ENCODE measurements around the gene ARHGAP22. TPM values are rescaled to one million over a fixed set of nuclear protein-coding genes. Genes with fewer than 3 reads are reported as not detected.

The ARHGAP22 gene
- polyA plus RNA-seq, 1 of the 3 experiments (the other 2 are of a cell fraction) = 12.4 TPM

DNA sequence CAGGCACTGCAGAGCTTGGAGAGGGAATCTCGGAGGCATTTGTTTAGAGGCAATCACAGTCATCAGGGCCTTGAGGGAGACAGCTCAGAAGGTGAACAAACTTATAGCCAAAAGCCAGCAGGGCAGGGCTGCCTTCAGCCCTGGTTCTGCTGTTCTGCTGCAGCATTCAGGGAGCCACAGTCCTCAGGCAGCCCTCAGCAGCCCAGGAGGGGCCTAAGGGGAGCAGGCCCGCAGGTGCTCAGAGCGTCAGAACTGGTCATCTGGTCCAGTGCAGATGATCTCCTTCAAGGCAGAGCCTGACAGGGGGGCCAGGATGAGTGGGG, 84.7 kb downstream of the ARHGAP22 start:
- ChIA-PET POLR2A (interaction anchor here (0.6 kb wide), 1 partner anchor 44 kb away, joined by 3 read pairs; no protein-coding TSS in a partner anchor), CTCF (interaction anchor here (0.9 to 6.1 kb wide), 5 partner anchors 18 to 157 kb away, joined by 3 to 46 read pairs (median 5); no protein-coding TSS in a partner anchor)
- H3K4me3 ChIP-seq (ENCODE audit: low read depth in 2 of 2, low read length in 1 of 2) = no peak overlapping the region
- peaks cover 89% of the 10 kb centered on the region for H3K79me2 ChIP-seq (ENCODE audit: insufficient read depth)
- H3K27me3 ChIP-seq (ENCODE audit: insufficient read depth) = no peaks in the 10 kb centered on the region
- no peak overlapping the region for H2AFZ ChIP-seq (ENCODE audit: low read depth)
- no peak overlapping the region for H3K4me2 ChIP-seq
- H3K36me3 ChIP-seq (replicated peaks in 1 of 2; ENCODE audit: control insufficient read depth in 1 of 2, insufficient read depth in 2 of 2, low read length in 1 of 2) = peaks cover 0 to 25% of the 10 kb centered on the region in 2 experiments
- H3F3A ChIP-seq (replicated peaks; ENCODE audit: insufficient read depth) = peaks cover 3% of the 10 kb centered on the region
- no peaks in the 10 kb centered on the region for H3K9me2 ChIP-seq
- WGBS (ENCODE audit: low lambda C conversion rate) = 80% methylated on average over 2 of the region's 3 CpGs
- peaks cover 7% of the 10 kb centered on the region; the same call in 1 of the 2 replicates for H3K9me3 ChIP-seq
- H3K27ac ChIP-seq (ENCODE audit: low read depth in 2 of 2, low read length in 1 of 2) = no peak overlapping the region
- peaks cover 15 to 29% of the 10 kb centered on the region in 2 experiments; a peak in 3 of 4 replicates for H3K4me1 ChIP-seq (ENCODE audit: control insufficient read depth in 1 of 2, insufficient read depth in 2 of 2, low read depth in 1 of 2, low read length in 1 of 2)
- H4K20me1 ChIP-seq (ENCODE audit: insufficient read depth) = 0 out of 2 replicates have a peak, but pooled peaks cover 7% of the 10 kb centered on the region
- H3K9ac ChIP-seq = no peak overlapping the region
- TF ChIP-seq, protein P1, sequence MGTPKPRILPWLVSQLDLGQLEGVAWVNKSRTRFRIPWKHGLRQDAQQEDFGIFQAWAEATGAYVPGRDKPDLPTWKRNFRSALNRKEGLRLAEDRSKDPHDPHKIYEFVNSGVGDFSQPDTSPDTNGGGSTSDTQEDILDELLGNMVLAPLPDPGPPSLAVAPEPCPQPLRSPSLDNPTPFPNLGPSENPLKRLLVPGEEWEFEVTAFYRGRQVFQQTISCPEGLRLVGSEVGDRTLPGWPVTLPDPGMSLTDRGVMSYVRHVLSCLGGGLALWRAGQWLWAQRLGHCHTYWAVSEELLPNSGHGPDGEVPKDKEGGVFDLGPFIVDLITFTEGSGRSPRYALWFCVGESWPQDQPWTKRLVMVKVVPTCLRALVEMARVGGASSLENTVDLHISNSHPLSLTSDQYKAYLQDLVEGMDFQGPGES (IDR thresholded peaks at IDR 0.05; ENCODE audit: low read depth, low read length) = no peak
- TF ChIP-seq, protein P2, sequence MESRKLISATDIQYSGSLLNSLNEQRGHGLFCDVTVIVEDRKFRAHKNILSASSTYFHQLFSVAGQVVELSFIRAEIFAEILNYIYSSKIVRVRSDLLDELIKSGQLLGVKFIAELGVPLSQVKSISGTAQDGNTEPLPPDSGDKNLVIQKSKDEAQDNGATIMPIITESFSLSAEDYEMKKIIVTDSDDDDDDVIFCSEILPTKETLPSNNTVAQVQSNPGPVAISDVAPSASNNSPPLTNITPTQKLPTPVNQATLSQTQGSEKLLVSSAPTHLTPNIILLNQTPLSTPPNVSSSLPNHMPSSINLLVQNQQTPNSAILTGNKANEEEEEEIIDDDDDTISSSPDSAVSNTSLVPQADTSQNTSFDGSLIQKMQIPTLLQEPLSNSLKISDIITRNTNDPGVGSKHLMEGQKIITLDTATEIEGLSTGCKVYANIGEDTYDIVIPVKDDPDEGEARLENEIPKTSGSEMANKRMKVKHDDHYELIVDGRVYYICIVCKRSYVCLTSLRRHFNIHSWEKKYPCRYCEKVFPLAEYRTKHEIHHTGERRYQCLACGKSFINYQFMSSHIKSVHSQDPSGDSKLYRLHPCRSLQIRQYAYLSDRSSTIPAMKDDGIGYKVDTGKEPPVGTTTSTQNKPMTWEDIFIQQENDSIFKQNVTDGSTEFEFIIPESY (IDR thresholded peaks at IDR 0.05; ENCODE audit: borderline replicate concordance, low read depth) = no peak
- TF ChIP-seq FOSL2 (IDR thresholded peaks at IDR 0.05; ENCODE audit: borderline replicate concordance, low read depth) (no peak), TAF1 (IDR thresholded peaks at IDR 0.05; ENCODE audit: borderline replicate concordance, low read depth, low read length) (no peak), RCOR1 (IDR thresholded peaks at IDR 0.05; ENCODE audit: low read length) (no peak), YY1 (IDR thresholded peaks at IDR 0.05; ENCODE audit: low read depth) (no peak), EZH2phosphoT487 (IDR thresholded peaks at IDR 0.05; ENCODE audit: borderline replicate concordance, low read depth) (no peak), MEF2A (IDR thresholded peaks at IDR 0.05; ENCODE audit: borderline replicate concordance, low read depth) (no peak), ELF1 (IDR thresholded peaks at IDR 0.05) (no peak), JUND (IDR thresholded peaks at IDR 0.05) (no peak), POLR2AphosphoS5 (IDR thresholded peaks at IDR 0.05; ENCODE audit: low read depth, low read length) (no peak), FOXJ3 (CRISPR knock-in tag; IDR thresholded peaks at IDR 0.05) (no peak), EP300 (IDR thresholded peaks at IDR 0.05; ENCODE audit: borderline replicate concordance in 1 of 2, low read depth in 1 of 2, low read length in 1 of 2) (no peak), RXRA (IDR thresholded peaks at IDR 0.05; ENCODE audit: borderline replicate concordance, low read depth) (no peak)
- TF ChIP-seq, protein P3, sequence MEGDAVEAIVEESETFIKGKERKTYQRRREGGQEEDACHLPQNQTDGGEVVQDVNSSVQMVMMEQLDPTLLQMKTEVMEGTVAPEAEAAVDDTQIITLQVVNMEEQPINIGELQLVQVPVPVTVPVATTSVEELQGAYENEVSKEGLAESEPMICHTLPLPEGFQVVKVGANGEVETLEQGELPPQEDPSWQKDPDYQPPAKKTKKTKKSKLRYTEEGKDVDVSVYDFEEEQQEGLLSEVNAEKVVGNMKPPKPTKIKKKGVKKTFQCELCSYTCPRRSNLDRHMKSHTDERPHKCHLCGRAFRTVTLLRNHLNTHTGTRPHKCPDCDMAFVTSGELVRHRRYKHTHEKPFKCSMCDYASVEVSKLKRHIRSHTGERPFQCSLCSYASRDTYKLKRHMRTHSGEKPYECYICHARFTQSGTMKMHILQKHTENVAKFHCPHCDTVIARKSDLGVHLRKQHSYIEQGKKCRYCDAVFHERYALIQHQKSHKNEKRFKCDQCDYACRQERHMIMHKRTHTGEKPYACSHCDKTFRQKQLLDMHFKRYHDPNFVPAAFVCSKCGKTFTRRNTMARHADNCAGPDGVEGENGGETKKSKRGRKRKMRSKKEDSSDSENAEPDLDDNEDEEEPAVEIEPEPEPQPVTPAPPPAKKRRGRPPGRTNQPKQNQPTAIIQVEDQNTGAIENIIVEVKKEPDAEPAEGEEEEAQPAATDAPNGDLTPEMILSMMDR (IDR thresholded peaks at IDR 0.05) = no peak
- TF ChIP-seq, protein P4, sequence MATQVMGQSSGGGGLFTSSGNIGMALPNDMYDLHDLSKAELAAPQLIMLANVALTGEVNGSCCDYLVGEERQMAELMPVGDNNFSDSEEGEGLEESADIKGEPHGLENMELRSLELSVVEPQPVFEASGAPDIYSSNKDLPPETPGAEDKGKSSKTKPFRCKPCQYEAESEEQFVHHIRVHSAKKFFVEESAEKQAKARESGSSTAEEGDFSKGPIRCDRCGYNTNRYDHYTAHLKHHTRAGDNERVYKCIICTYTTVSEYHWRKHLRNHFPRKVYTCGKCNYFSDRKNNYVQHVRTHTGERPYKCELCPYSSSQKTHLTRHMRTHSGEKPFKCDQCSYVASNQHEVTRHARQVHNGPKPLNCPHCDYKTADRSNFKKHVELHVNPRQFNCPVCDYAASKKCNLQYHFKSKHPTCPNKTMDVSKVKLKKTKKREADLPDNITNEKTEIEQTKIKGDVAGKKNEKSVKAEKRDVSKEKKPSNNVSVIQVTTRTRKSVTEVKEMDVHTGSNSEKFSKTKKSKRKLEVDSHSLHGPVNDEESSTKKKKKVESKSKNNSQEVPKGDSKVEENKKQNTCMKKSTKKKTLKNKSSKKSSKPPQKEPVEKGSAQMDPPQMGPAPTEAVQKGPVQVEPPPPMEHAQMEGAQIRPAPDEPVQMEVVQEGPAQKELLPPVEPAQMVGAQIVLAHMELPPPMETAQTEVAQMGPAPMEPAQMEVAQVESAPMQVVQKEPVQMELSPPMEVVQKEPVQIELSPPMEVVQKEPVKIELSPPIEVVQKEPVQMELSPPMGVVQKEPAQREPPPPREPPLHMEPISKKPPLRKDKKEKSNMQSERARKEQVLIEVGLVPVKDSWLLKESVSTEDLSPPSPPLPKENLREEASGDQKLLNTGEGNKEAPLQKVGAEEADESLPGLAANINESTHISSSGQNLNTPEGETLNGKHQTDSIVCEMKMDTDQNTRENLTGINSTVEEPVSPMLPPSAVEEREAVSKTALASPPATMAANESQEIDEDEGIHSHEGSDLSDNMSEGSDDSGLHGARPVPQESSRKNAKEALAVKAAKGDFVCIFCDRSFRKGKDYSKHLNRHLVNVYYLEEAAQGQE (IDR thresholded peaks at IDR 0.05; ENCODE audit: low read depth, low read length) = no peak
- TF ChIP-seq, protein P5, sequence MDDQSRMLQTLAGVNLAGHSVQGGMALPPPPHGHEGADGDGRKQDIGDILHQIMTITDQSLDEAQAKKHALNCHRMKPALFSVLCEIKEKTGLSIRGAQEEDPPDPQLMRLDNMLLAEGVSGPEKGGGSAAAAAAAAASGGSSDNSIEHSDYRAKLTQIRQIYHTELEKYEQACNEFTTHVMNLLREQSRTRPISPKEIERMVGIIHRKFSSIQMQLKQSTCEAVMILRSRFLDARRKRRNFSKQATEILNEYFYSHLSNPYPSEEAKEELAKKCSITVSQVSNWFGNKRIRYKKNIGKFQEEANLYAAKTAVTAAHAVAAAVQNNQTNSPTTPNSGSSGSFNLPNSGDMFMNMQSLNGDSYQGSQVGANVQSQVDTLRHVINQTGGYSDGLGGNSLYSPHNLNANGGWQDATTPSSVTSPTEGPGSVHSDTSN (IDR thresholded peaks at IDR 0.05) = no peak
- DNase-seq = no peak
